ENCODE measurements around the gene IL17A. TPM values are rescaled to one million over a fixed set of nuclear protein-coding genes. Genes with fewer than 3 reads are reported as not detected.

Gene IL17A
- total and polyA plus RNA-seq, 7 donors: not detected

- H3K36me3 ChIP-seq (ENCODE audit: insufficient read depth in 1 of 2, low read depth in 1 of 2): no peaks in the 10 kb centered on the region
- H3K4me1 ChIP-seq: no peaks in the 10 kb centered on the region
- no peaks in the 10 kb centered on the region for H3K9me3 ChIP-seq
- no peak overlapping the region for H3K27ac ChIP-seq
- 91 to 93% (median 93%) methylated on average over 3 of the region's 3 CpGs for WGBS, 3 donors
- TF ChIP-seq, protein P1, sequence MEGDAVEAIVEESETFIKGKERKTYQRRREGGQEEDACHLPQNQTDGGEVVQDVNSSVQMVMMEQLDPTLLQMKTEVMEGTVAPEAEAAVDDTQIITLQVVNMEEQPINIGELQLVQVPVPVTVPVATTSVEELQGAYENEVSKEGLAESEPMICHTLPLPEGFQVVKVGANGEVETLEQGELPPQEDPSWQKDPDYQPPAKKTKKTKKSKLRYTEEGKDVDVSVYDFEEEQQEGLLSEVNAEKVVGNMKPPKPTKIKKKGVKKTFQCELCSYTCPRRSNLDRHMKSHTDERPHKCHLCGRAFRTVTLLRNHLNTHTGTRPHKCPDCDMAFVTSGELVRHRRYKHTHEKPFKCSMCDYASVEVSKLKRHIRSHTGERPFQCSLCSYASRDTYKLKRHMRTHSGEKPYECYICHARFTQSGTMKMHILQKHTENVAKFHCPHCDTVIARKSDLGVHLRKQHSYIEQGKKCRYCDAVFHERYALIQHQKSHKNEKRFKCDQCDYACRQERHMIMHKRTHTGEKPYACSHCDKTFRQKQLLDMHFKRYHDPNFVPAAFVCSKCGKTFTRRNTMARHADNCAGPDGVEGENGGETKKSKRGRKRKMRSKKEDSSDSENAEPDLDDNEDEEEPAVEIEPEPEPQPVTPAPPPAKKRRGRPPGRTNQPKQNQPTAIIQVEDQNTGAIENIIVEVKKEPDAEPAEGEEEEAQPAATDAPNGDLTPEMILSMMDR (IDR thresholded peaks at IDR 0.05): no peak
- intact Hi-C loops (cut with DNase I): no loop called here
- ATAC-seq (no peak), DNase-seq (no peak)
- no peaks in the 10 kb centered on the region for H3K27me3 ChIP-seq (ENCODE audit: insufficient read depth in 3 of 3, low read length in 2 of 3)
- no peak overlapping the region for H3K4me3 ChIP-seq
Observed at GRCh38 chr6:52174118-52174517, 12.1 kb upstream of the IL17A start.

- H3K9me3 ChIP-seq: no peaks in the 10 kb centered on the region
- no peak overlapping the region for H3K4me3 ChIP-seq
- 84 to 94% (median 87%) methylated on average over 1 of the region's 1 CpG for WGBS, 3 donors
- H3K27me3 ChIP-seq (ENCODE audit: insufficient read depth in 3 of 3, low read length in 2 of 3): no peaks in the 10 kb centered on the region
- ATAC-seq (no peak), DNase-seq (no peak)
- H3K27ac ChIP-seq: no peak overlapping the region
- H3K4me1 ChIP-seq: no peaks in the 10 kb centered on the region
- H3K36me3 ChIP-seq (ENCODE audit: insufficient read depth in 1 of 2, low read depth in 1 of 2): no peaks in the 10 kb centered on the region
- intact Hi-C loops (cut with DNase I): no loop called here
- TF ChIP-seq, protein P1 (IDR thresholded peaks at IDR 0.05): no peak
Observed at GRCh38 chr6:52176550-52176949, 9.6 kb upstream of the IL17A start.

GRCh38 chr6:52177961-52178360 is 8.2 kb upstream of the IL17A start:
- no peaks in the 10 kb centered on the region for H3K27me3 ChIP-seq (ENCODE audit: insufficient read depth in 3 of 3, low read length in 2 of 3)
- no peaks in the 10 kb centered on the region for H3K9me3 ChIP-seq
- no peak overlapping the region for H3K4me3 ChIP-seq
- H3K36me3 ChIP-seq (ENCODE audit: insufficient read depth in 1 of 2, low read depth in 1 of 2): no peaks in the 10 kb centered on the region
- TF ChIP-seq, protein P1 (IDR thresholded peaks at IDR 0.05): no peak
- DNase-seq (no peak), ATAC-seq (no peak)
- no peaks in the 10 kb centered on the region for H3K4me1 ChIP-seq
- no peak overlapping the region for H3K27ac ChIP-seq
- intact Hi-C loops (cut with DNase I): no loop called here

DNA sequence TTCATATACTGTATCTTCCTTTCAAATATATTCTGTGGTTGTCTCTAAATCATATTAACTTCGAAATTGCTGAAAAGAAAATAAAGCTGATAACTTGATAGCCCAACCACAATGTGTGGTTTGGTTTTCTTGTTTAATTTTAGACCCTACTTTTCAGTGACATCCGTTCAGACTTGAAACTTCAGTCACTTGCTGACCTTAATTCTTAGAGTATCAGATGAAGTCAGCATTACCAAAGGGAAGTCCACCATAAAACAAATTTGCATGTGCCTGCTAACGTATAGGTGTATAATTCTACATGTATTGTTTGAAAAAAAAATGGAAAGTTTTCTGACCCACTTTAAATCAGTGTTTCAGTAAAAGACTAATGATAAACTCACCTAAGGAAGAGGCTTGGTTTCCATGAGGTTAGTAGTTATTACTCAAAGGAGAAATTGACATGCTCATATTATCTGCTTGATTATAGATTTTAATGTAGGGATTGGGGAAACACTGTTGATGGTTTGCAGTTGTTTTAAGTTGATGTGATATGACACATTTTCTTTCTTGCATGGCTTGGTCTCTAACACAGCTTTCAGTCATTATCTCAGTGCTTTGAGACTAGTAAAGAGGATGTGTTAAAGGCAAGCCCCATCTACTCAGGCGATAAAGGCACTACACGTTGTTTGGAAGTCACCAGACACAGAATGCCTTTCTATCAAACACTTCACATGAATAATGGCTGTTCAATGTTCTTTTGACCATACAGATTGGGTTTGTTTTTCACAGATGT is 5.2 kb upstream of the IL17A start:
- no peak for ATAC-seq

More for the DNA sequence above, 5.2 kb upstream of the IL17A start:
- no peaks in the 10 kb centered on the region for H3K27me3 ChIP-seq (ENCODE audit: insufficient read depth in 3 of 3, low read length in 2 of 3)
- no peak overlapping the region for H3K4me3 ChIP-seq
- H3K36me3 ChIP-seq (ENCODE audit: insufficient read depth in 1 of 2, low read depth in 1 of 2): no peaks in the 10 kb centered on the region
- no peak overlapping the region for H3K27ac ChIP-seq
- 59 to 75% (median 66%) methylated on average over 5 of the region's 5 CpGs for WGBS, 3 donors
- intact Hi-C loops (cut with DNase I): no loop called here
- H3K4me1 ChIP-seq: no peaks in the 10 kb centered on the region
- no peaks in the 10 kb centered on the region for H3K9me3 ChIP-seq
- TF ChIP-seq, protein P1 (IDR thresholded peaks at IDR 0.05): no peak
- no peak for DNase-seq

Data from psoas muscle (tissue), 8 donors.